C4-2B (cell line): Measurements from ENCODE around the gene GUF1.

ENCODE experiments used
- ZFX ChIP-seq: fragments of 450-650 bp; IDR thresholded peaks from 2 replicates; pipeline ENCODE4 v1.6.1; 2017
- TF ChIP-seq, protein P1 (sequence below): fragments of 450-650 bp; conservative IDR thresholded peaks from 2 replicates; pipeline ENCODE4 v1.5.1; 2017; ENCODE audit warnings: mild to moderate bottlenecking

DNA sequence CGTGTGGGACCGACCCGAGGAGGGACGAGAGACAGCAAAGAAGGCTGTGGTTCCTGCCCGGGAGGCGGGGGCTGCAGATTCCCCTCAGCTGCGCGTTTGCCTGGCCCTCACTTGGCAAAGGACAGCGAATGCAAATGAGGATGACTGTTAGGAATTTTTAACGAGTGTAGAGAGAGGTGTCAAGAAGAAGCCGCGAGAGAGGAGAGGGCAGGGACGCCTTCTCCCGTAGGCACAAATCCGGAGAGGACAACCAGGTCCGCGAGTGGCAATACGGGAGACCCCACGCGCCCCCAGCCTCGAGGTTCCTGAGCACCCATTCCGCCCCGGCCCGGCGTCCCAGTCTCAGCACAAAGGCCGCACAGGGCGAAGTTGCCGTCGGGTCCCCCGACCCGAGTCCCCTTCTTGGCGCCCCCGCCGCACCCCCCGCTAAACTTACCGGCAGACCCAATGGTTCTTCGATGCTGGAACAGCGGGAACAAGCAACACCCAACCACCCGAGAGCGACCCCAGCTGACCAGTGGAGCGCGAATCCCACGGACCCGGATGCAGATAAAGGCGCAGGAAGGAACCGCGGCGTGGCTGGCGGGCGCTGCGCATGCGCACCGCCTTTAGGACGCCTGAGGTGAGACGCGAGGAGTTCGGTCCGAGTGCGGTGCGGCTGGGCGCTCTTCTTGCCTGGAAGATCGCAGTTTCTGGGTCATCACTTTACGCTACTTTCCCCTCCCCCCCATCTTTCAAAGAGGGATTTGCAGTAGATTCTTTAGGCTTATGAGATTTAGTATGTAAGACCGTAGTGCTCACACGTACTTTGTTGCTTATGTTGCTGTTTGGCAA lies 48.0 kb downstream of the GUF1 start, which contains the start of gene GNPDA2:
- TF ChIP-seq, protein P1, sequence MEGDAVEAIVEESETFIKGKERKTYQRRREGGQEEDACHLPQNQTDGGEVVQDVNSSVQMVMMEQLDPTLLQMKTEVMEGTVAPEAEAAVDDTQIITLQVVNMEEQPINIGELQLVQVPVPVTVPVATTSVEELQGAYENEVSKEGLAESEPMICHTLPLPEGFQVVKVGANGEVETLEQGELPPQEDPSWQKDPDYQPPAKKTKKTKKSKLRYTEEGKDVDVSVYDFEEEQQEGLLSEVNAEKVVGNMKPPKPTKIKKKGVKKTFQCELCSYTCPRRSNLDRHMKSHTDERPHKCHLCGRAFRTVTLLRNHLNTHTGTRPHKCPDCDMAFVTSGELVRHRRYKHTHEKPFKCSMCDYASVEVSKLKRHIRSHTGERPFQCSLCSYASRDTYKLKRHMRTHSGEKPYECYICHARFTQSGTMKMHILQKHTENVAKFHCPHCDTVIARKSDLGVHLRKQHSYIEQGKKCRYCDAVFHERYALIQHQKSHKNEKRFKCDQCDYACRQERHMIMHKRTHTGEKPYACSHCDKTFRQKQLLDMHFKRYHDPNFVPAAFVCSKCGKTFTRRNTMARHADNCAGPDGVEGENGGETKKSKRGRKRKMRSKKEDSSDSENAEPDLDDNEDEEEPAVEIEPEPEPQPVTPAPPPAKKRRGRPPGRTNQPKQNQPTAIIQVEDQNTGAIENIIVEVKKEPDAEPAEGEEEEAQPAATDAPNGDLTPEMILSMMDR = peak; percentile 15; the same call in 1 of the 2 replicates
- peak; percentile 34; the same call in 1 of the 2 replicates for TF ChIP-seq ZFX
